ENCODE results near the gene GP1BA.
"Not testable (repeated sequence)": the region's sequence is repeated elsewhere in the genome, so short reads cannot be mapped to it uniquely, and the experiment has no call there.

The GP1BA gene

GRCh38 chr17:4926577-4927335 is 5.3 kb upstream of the GP1BA start:
- H3K79me2 ChIP-seq (ENCODE audit: control insufficient read depth, insufficient read depth, low read length, unreplicated experiment); H3K36me3 ChIP-seq (ENCODE audit: insufficient read depth, low read length); H3K27me3 ChIP-seq (ENCODE audit: insufficient read depth, low read length); H3K27ac ChIP-seq (ENCODE audit: low read depth, low read length); H3K4me1 ChIP-seq (ENCODE audit: control insufficient read depth, insufficient read depth, low read length, unreplicated experiment); H2AFZ ChIP-seq (ENCODE audit: low read length, unreplicated experiment); H3K4me3 ChIP-seq (ENCODE audit: low read depth, low read length): not testable (repeated sequence)

- Histone ChIP-seq H3K27ac (ENCODE audit: low read depth, low read length) (no peak overlapping the region), H2AFZ (ENCODE audit: low read length, unreplicated experiment) (no peak overlapping the region), H3K79me2 (ENCODE audit: control insufficient read depth, insufficient read depth, low read length, unreplicated experiment) (no peaks in the 10 kb centered on the region), H3K4me3 (ENCODE audit: low read depth, low read length) (no peak overlapping the region), H3K4me1 (ENCODE audit: control insufficient read depth, insufficient read depth, low read length, unreplicated experiment) (peaks cover under 1% of the 10 kb centered on the region), H3K27me3 (ENCODE audit: insufficient read depth, low read length) (no peaks in the 10 kb centered on the region), H3K36me3 (ENCODE audit: insufficient read depth, low read length) (peaks cover 3% of the 10 kb centered on the region; the same call in 1 of the 2 replicates)
These were observed 3.2 kb upstream of the GP1BA start for GRCh38 chr17:4928881-4929280.

GRCh38 chr17:4932756-4933155 is 679 bp downstream of the GP1BA start:
- Histone ChIP-seq H3K27me3 (ENCODE audit: insufficient read depth, low read length) (no peaks in the 10 kb centered on the region), H3K4me1 (ENCODE audit: control insufficient read depth, insufficient read depth, low read length, unreplicated experiment) (peaks cover 9% of the 10 kb centered on the region), H3K79me2 (ENCODE audit: control insufficient read depth, insufficient read depth, low read length, unreplicated experiment) (no peaks in the 10 kb centered on the region), H3K4me3 (ENCODE audit: low read depth, low read length) (no peak overlapping the region), H3K36me3 (ENCODE audit: insufficient read depth, low read length) (peaks cover 3% of the 10 kb centered on the region; the same call in 1 of the 2 replicates), H2AFZ (ENCODE audit: low read length, unreplicated experiment) (no peak overlapping the region), H3K27ac (ENCODE audit: low read depth, low read length) (no peak overlapping the region)

GRCh38 chr17:4933646-4934045 is 1.6 kb downstream of the GP1BA start:
- Histone ChIP-seq H3K27ac (ENCODE audit: low read depth, low read length) (no peak overlapping the region), H3K36me3 (ENCODE audit: insufficient read depth, low read length) (peaks cover 3% of the 10 kb centered on the region; the same call in 1 of the 2 replicates), H3K27me3 (ENCODE audit: insufficient read depth, low read length) (no peaks in the 10 kb centered on the region), H3K4me3 (ENCODE audit: low read depth, low read length) (no peak overlapping the region), H2AFZ (ENCODE audit: low read length, unreplicated experiment) (no peak overlapping the region), H3K4me1 (ENCODE audit: control insufficient read depth, insufficient read depth, low read length, unreplicated experiment) (peaks cover 13% of the 10 kb centered on the region), H3K79me2 (ENCODE audit: control insufficient read depth, insufficient read depth, low read length, unreplicated experiment) (peaks cover 9% of the 10 kb centered on the region)

GRCh38 chr17:4934173-4934979 is 2.3 kb downstream of the GP1BA start:
- Histone ChIP-seq H3K36me3 (ENCODE audit: insufficient read depth, low read length) (peaks cover 3% of the 10 kb centered on the region; the same call in 1 of the 2 replicates), H3K4me3 (ENCODE audit: low read depth, low read length) (no peak overlapping the region)

GRCh38 chr17:4935650-4936049 is 3.6 kb downstream of the GP1BA start:
- Histone ChIP-seq H3K36me3 (ENCODE audit: insufficient read depth, low read length) (peaks cover 3% of the 10 kb centered on the region; the same call in 1 of the 2 replicates), H3K27ac (ENCODE audit: low read depth, low read length) (no peak overlapping the region), H3K79me2 (ENCODE audit: control insufficient read depth, insufficient read depth, low read length, unreplicated experiment) (peaks cover 17% of the 10 kb centered on the region), H3K4me1 (ENCODE audit: control insufficient read depth, insufficient read depth, low read length, unreplicated experiment) (peaks cover 18% of the 10 kb centered on the region), H3K27me3 (ENCODE audit: insufficient read depth, low read length) (no peaks in the 10 kb centered on the region), H3K4me3 (ENCODE audit: low read depth, low read length) (no peak overlapping the region), H2AFZ (ENCODE audit: low read length, unreplicated experiment) (no peak overlapping the region)

More at GRCh38 chr17:4934173-4934979, 2.3 kb downstream of the GP1BA start:
- no peaks in the 10 kb centered on the region for H3K27me3 ChIP-seq (ENCODE audit: insufficient read depth, low read length)
- peaks cover 18% of the 10 kb centered on the region for H3K4me1 ChIP-seq (ENCODE audit: control insufficient read depth, insufficient read depth, low read length, unreplicated experiment)
- H2AFZ ChIP-seq (ENCODE audit: low read length, unreplicated experiment): no peak overlapping the region
- H3K27ac ChIP-seq (ENCODE audit: low read depth, low read length): no peak overlapping the region
- peaks cover 16% of the 10 kb centered on the region for H3K79me2 ChIP-seq (ENCODE audit: control insufficient read depth, insufficient read depth, low read length, unreplicated experiment)

GRCh38 chr17:4936436-4936835 is 4.4 kb downstream of the GP1BA start:
- peaks cover 20% of the 10 kb centered on the region for H3K4me1 ChIP-seq (ENCODE audit: control insufficient read depth, insufficient read depth, low read length, unreplicated experiment)
- no peaks in the 10 kb centered on the region for H3K27me3 ChIP-seq (ENCODE audit: insufficient read depth, low read length)
- H3K36me3 ChIP-seq (ENCODE audit: insufficient read depth, low read length): no peaks in the 10 kb centered on the region
- H3K79me2 ChIP-seq (ENCODE audit: control insufficient read depth, insufficient read depth, low read length, unreplicated experiment): peaks cover 25% of the 10 kb centered on the region
- H3K27ac ChIP-seq (ENCODE audit: low read depth, low read length): no peak overlapping the region
- no peak overlapping the region for H2AFZ ChIP-seq (ENCODE audit: low read length, unreplicated experiment)
- H3K4me3 ChIP-seq (ENCODE audit: low read depth, low read length): no peak overlapping the region

GRCh38 chr17:4937553-4937952 is 5.5 kb downstream of the GP1BA start:
- H2AFZ ChIP-seq (ENCODE audit: low read length, unreplicated experiment): no peak overlapping the region
- H3K4me3 ChIP-seq (ENCODE audit: low read depth, low read length): no peak overlapping the region
- H3K4me1 ChIP-seq (ENCODE audit: control insufficient read depth, insufficient read depth, low read length, unreplicated experiment): peaks cover 31% of the 10 kb centered on the region
- H3K27me3 ChIP-seq (ENCODE audit: insufficient read depth, low read length): no peaks in the 10 kb centered on the region
- H3K27ac ChIP-seq (ENCODE audit: low read depth, low read length): no peak overlapping the region
- peaks cover 35% of the 10 kb centered on the region for H3K79me2 ChIP-seq (ENCODE audit: control insufficient read depth, insufficient read depth, low read length, unreplicated experiment)
- no peaks in the 10 kb centered on the region for H3K36me3 ChIP-seq (ENCODE audit: insufficient read depth, low read length)

- no peak overlapping the region for H3K27ac ChIP-seq (ENCODE audit: low read depth, low read length)
- no peaks in the 10 kb centered on the region for H3K27me3 ChIP-seq (ENCODE audit: insufficient read depth, low read length)
These were observed 6.0 kb downstream of the GP1BA start for GRCh38 chr17:4938069-4938491.

GRCh38 chr17:4938688-4939545 is 6.8 kb downstream of the GP1BA start:
- H2AFZ ChIP-seq (ENCODE audit: low read length, unreplicated experiment): peak overlapping the region; percentile 82
- no peaks in the 10 kb centered on the region for H3K36me3 ChIP-seq (ENCODE audit: insufficient read depth, low read length)
- H3K79me2 ChIP-seq (ENCODE audit: control insufficient read depth, insufficient read depth, low read length, unreplicated experiment): peaks cover 47% of the 10 kb centered on the region
- peak overlapping the region; percentile 87 for H3K4me3 ChIP-seq (ENCODE audit: low read depth, low read length)
- peaks cover 39% of the 10 kb centered on the region for H3K4me1 ChIP-seq (ENCODE audit: control insufficient read depth, insufficient read depth, low read length, unreplicated experiment)
- peak overlapping the region; percentile 89; the same call in 1 of the 2 replicates for H3K27ac ChIP-seq (ENCODE audit: low read depth, low read length)
- no peaks in the 10 kb centered on the region for H3K27me3 ChIP-seq (ENCODE audit: insufficient read depth, low read length)

More at GRCh38 chr17:4938069-4938491, 6.0 kb downstream of the GP1BA start:
- Histone ChIP-seq H3K4me1 (ENCODE audit: control insufficient read depth, insufficient read depth, low read length, unreplicated experiment) (peaks cover 36% of the 10 kb centered on the region), H3K36me3 (ENCODE audit: insufficient read depth, low read length) (no peaks in the 10 kb centered on the region), H2AFZ (ENCODE audit: low read length, unreplicated experiment) (no peak overlapping the region), H3K4me3 (ENCODE audit: low read depth, low read length) (peak overlapping the region; percentile 87; the same call in 1 of the 2 replicates), H3K79me2 (ENCODE audit: control insufficient read depth, insufficient read depth, low read length, unreplicated experiment) (peaks cover 40% of the 10 kb centered on the region)

All from ACC112 (cell line).